HG03066 (cell line): ENCODE data around the gene FAM174C.
"Not testable (repeated sequence)": the region's sequence is repeated elsewhere in the genome, so short reads cannot be mapped to it uniquely, and the experiment has no call there.

Source experiments
- ATAC-seq: cut with Tn5 transposase; IDR thresholded peaks from one replicate; pipeline ENCODE4 v1.9.1; 2021; ENCODE audit warnings: low read depth; ENCODE audit not compliant: unreplicated experiment

Gene FAM174C

DNA sequence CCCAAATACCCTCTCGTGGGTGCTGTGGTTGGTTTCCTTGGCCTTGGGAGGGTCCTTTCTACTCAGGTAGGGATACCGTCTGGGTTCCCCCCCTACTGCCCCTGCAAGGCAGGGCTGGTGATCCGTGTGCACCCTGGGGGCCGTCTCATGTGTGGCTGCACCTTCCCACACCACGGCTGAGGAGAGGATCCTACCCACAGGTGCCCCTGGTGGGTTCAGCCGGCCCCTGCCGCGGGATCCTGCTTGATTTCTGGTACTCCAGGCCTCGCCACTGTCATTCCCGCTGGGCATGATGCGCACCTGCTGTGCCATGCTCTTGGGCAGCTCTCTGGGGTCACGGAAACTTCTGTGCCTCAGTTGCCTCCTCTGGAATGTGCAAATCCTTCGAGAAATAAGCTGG lies 41.1 kb downstream of the FAM174C start:
- ATAC-seq, result no peak

- ATAC-seq, result no peak
Observed at GRCh38 chr19:1317274-1318003, 42.1 kb downstream of the FAM174C start.

GRCh38 chr19:1318678-1319471 lies 43.5 kb downstream of the FAM174C start:
- ATAC-seq, result no peak

- ATAC-seq, result not testable (repeated sequence)
Observed at GRCh38 chr19:1320282-1320650, 44.9 kb downstream of the FAM174C start.

GRCh38 chr19:1321539-1321938 lies 46.2 kb downstream of the FAM174C start:
- no peak for ATAC-seq

DNA sequence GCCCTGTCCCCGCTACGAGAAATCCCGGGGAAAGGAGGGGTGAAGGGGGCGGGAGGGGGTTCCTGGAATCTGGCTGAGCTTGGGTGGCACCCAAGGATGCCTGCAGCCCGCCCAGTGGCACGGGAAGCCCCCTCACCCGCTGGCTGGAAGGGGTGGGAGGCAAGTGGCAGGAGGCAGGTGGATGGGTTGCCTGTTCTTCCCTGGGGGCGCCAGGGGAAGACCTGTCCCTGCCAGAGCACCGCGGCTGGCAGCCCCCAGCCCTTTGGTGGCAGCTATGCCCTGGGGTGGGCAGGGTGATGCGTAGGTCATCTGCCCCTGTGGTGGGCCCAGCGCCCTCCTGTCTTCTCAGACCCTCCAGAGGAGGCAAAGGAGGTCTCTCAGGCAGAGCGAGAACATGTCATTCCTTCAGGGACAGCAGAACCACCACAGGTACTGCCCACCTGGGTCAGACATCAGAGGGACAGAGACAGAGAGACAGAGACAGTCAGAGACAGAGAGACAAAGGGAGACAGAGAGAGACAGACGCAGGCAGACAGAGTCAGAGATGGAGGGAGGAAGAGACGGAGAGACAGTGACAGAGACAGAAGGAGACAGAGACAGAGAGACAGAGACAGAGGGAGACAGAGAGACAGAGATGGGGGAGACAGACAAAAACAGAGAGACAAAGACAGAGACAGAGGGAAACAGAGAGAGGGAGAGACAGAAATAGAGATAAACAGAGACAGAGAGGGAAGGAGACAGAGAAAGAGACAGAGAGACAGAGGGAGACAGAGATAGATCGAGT lies 47.1 kb downstream of the FAM174C start:
- no peak for ATAC-seq

DNA sequence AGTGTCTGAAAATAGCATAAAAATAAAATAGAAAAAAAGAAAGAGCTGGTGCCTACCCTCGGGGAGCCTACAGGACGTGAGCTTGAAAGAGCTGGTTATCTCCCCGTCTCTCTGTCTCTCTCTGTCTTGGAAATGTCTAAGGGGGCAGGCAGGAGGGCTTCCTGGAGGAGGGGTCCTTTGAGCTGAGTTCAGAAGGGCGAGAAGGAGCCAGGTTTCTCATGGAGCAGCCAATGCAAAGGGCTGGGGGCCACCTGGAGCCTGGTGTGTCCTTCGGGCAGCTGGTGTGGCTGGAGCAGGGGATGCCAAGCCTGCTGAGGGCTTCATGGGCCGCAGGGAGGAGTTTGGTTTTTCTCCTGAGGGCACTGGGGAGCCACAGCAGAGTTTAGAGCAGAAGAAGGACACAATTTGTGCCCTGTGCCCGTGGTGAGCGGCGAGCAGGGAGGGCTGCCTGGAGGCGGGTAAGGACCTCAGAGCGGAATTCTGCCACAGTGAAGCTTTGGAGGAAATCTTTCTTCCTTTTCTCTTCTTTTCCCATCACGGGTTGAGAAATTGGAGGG lies 49.0 kb downstream of the FAM174C start:
- ATAC-seq, result no peak

DNA sequence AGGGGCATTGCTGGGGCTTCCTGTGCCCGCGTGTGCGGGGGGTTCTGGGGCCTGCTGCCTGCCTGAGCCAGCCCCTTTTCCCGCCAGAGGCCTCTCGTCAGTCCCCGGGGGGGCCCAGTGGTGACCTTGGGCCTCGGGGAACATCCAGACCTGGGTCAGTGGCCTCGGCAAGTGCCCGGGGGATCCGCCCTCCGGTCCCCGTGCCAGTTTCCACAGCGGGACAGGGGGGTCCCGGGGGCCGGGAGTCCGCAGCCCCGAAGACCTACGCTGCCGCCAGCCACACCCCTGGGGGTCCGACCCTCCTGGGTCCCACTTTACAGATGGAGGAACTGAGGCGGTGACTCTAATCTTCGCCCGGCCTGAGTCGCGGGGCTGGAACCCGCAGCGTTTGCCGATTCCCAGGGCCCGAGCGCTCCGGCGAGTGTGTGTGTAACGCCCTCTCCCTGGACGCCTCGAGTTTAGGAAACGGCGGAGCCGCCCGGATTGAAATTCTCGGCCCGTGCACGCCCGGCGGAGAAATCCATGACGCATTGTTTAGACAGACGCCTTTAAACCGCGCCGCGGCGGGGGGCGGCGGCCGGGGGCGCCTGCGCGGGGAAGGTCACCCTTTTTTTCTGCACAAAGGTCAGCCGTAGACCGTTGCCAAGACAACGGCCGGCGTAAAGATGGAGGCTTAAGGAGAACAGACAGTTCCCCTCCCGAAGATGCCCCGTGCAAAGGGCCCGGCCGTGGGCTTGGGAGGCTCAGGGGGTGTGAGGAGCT lies 49.7 kb downstream of the FAM174C start:
- no peak for ATAC-seq

DNA sequence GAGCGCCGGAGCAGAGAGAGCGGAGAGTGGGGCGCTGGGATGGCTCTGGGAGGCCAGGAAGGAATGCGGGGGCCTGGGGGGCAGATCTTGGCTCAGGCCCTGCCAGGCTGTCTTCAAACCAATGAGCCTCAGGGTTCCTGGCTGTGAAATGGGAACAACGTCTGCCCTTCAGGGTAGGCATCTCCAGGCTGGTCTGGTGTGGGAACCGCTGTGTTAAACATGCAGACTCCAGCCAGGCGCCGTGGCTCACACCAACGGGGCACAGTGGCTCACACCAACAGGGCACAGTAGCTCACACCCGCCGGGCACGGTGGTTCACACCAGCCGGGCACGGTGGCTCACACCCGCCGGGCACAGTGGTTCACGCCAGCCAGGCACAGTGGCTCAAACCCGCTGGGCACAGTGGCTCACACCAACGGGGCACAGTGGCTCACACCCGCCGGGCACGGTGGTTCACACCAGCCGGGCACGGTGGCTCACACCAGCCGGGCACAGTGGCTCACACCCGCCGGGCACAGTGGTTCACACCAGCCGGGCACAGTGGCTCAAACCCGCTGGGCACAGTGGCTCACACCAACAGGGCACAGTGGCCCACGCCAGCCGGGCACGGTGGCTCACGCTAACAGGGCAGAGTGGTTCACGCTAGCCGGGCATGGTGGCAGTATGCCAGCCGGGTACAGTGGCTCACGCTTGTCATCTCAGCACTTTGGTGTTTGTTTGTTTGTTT lies 50.4 kb downstream of the FAM174C start:
- ATAC-seq, result no peak

DNA sequence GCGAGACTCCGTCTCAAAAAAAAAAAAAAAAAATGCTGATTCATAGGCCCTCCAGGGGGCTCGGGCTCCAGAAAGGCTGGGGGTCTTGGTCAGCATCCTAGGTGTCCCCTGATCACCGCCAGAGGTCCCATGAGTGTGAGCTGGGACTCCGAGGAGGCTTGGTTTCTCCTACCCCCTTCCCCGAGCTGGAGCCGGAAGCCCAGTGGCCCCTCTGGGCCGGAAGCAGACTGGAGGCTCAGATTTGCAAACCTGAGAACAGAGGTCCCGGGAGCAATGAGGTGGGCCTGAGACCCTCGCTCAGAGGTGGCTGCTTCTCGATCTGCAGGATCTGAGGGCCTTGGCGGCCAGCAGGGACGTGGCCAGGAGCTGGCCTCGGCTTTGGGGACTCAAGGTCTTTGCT lies 51.8 kb downstream of the FAM174C start:
- ATAC-seq, result no peak
